Kidney epithelial cell (primary cell): ENCODE measurements around the gene TMEM221. TPM values are rescaled to one million over a fixed set of nuclear protein-coding genes. Genes with fewer than 3 reads are reported as not detected.
"Not testable (repeated sequence)": the region's sequence is repeated elsewhere in the genome, so short reads cannot be mapped to it uniquely, and the experiment has no call there.

Experiments used
- DNase-seq: peaks from one replicate; pipeline ENCODE4 v3.0.0-alpha.2; 2010; ENCODE audit warnings: low read depth
- H3K27me3 ChIP-seq: 2 replicates; pipeline ENCODE4 v1.6.0; 2011; ENCODE audit warnings: low read length; ENCODE audit not compliant: control insufficient read depth, insufficient read depth
- H3K36me3 ChIP-seq: 2 replicates; pipeline ENCODE4 v1.5.1; 2011; ENCODE audit warnings: low read length; ENCODE audit not compliant: control insufficient read depth, insufficient read depth
- H3K4me3 ChIP-seq: 2 replicates; pipeline ENCODE4 v1.5.1; 2011; ENCODE audit warnings: low read depth, mild to moderate bottlenecking, control low read depth, low read length
- CTCF ChIP-seq: IDR thresholded peaks from 2 replicates; pipeline ENCODE4 v1.5.1; 2011; ENCODE audit warnings: mild to moderate bottlenecking, moderate library complexity, low read length, control low read depth, inconsistent platforms; ENCODE audit not compliant: insufficient read depth, poor library complexity, severe bottlenecking
- total RNA-seq: library from RNA; depleted of rRNA; stranded (reverse); fragments of >200 nt; gene quantifications from 2 replicates; pipeline ENCODE4 v1.2.3, GENCODE V29; 2015

The TMEM221 gene
- total RNA-seq, 1 donor from 2014 or later, result 0.75 TPM

GRCh38 chr19:17484520-17485185 lies 36.2 kb upstream of the TMEM221 start:
- Histone ChIP-seq H3K27me3 (no peaks in the 10 kb centered on the region), H3K4me3 (no peak overlapping the region), H3K36me3 (no peaks in the 10 kb centered on the region)
- no peak for TF ChIP-seq CTCF
- DNase-seq, result no peak

GRCh38 chr19:17483605-17484002 lies 35.1 kb upstream of the TMEM221 start:
- H3K4me3 ChIP-seq, result no peak overlapping the region
- no peak for DNase-seq
- H3K36me3 ChIP-seq, result no peaks in the 10 kb centered on the region
- no peaks in the 10 kb centered on the region for H3K27me3 ChIP-seq
- TF ChIP-seq CTCF, result no peak

DNA sequence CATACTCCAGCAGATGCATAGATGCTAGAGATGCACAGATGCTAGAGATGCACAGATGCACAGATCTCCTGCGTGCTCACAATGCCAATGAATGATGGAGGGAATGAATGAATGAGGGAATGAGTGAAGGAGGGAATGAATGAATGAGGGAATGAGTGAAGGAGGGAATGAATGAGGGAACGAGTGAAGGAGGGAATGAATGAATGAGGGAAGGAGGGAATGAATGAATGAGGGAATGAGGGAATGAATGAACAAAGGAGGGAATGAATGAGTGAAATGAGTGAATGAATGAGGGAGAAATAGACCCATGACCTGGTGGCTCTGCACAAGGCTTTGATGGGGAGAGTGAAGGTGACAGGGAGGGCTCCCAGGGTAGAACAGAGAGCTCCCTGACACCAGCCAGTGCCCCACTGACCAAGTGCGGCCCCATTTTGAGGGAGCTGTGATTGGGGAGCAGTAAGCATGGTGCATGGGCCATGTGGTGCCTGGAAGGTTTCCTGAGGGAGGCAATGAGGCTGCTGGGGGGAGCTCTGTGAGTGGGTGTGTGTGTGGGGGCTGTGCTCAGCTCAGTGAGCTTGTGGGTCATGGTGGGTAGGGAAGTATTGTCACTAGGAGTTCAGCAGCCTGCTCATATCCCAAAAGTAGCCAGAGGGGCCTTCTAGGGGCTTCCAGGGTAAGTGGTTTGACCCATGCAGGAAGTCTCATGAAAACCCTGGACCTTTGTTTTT lies 34.6 kb upstream of the TMEM221 start:
- Histone ChIP-seq H3K4me3 (no peak overlapping the region), H3K27me3 (no peaks in the 10 kb centered on the region), H3K36me3 (no peaks in the 10 kb centered on the region)
- TF ChIP-seq CTCF, result no peak
- DNase-seq, result no peak

- no peak overlapping the region for H3K4me3 ChIP-seq
- no peak for DNase-seq
- H3K36me3 ChIP-seq, result no peaks in the 10 kb centered on the region
- no peaks in the 10 kb centered on the region for H3K27me3 ChIP-seq
- TF ChIP-seq CTCF, result no peak
Measured at GRCh38 chr19:17481986-17482385, 33.5 kb upstream of the TMEM221 start.

- Histone ChIP-seq H3K27me3 (no peaks in the 10 kb centered on the region), H3K36me3 (no peaks in the 10 kb centered on the region), H3K4me3 (no peak overlapping the region)
- no peak for DNase-seq
- no peak for TF ChIP-seq CTCF
Measured at GRCh38 chr19:17479325-17479791, 30.9 kb upstream of the TMEM221 start.

DNA sequence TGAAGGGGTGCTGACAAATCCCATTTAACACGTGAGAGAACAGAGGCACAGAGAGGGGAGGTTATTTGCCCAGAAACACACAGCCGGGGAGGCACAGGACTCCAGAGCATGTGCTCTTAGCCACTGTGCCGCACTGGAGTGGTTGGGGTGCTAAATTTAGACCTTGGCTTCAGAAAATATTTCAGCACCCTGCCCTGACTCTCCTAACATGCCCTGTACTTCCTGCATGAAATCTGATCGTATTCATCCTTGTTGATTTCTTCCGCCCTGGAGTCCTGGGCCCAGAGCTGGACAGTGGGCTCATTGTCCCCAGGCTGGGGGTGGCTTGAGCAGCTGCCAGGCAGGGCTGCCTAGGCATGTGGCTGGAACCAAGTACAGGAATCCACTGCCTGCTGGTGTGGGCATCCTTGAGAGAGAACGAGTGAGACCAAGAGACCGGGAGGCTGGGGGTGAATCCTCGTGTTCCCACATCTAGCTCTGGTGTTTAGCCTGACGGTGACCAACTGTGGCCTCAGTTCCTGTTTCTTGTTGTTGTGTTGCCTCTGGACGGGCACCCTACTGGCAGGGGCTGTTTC lies 27.2 kb upstream of the TMEM221 start:
- TF ChIP-seq CTCF, result no peak
- Histone ChIP-seq H3K27me3 (peaks cover 5% of the 10 kb centered on the region), H3K4me3 (no peak overlapping the region), H3K36me3 (no peaks in the 10 kb centered on the region)
- DNase-seq, result no peak

GRCh38 chr19:17475011-17475540 lies 26.6 kb upstream of the TMEM221 start:
- not testable (repeated sequence) for H3K27me3 ChIP-seq, H3K4me3 ChIP-seq, DNase-seq, H3K36me3 ChIP-seq
